Measurements from ENCODE around the gene AHNAK2.

The AHNAK2 gene

GRCh38 chr14:105020815-105021655 lies 42.9 kb upstream of the AHNAK2 start, which contains the start of gene CDCA4:
CDCA4 (minus strand) TSS chr14:105021083; CDS start chr14:105011929, 9,154 bp downstream.
- peaks cover 44% of the 10 kb centered on the region for H3K79me2 ChIP-seq (ENCODE audit: insufficient read depth, low read length)
- no peaks in the 10 kb centered on the region for H3K9me3 ChIP-seq (ENCODE audit: low read length)
- 0 out of 2 replicates have a peak, but pooled peaks cover 6% of the 10 kb centered on the region for H3F3A ChIP-seq (ENCODE audit: insufficient read depth, low read length)
- H3K4me2 ChIP-seq (ENCODE audit: low read length): peak within 1 kb of the TSS; percentile 95
- peaks cover 63% of the 10 kb centered on the region for H3K4me1 ChIP-seq (ENCODE audit: insufficient read depth, low read length, severe bottlenecking)
- H3K9ac ChIP-seq (ENCODE audit: low read length): peak within 1 kb of the TSS; percentile 100
- H2AFZ ChIP-seq (ENCODE audit: low read length): no peak within 1 kb of the TSS
- H3K27ac ChIP-seq (ENCODE audit: low read depth, low read length, poor library complexity, severe bottlenecking): peak within 1 kb of the TSS; percentile 79
- no peaks in the 10 kb centered on the region for H3K9me2 ChIP-seq (ENCODE audit: low read depth, low read length)
- H3K27me3 ChIP-seq (ENCODE audit: insufficient read depth, low read length): no peaks in the 10 kb centered on the region
- no peaks in the 10 kb centered on the region for H4K20me1 ChIP-seq (ENCODE audit: insufficient read depth, low read length)
- H3K4me3 ChIP-seq (ENCODE audit: low read depth, low read length, poor library complexity, severe bottlenecking): peak within 1 kb of the TSS; percentile 99
- peaks cover 36% of the 10 kb centered on the region for H3K36me3 ChIP-seq (ENCODE audit: insufficient read depth, low read length)
- TF ChIP-seq EZH2 (IDR thresholded peaks at IDR 0.05; ENCODE audit: borderline replicate concordance, low read length) (no peak), CTCF (IDR thresholded peaks at IDR 0.05; ENCODE audit: low read length) (no peak)

- TF ChIP-seq EZH2 (IDR thresholded peaks at IDR 0.05; ENCODE audit: borderline replicate concordance, low read length) (no peak), CTCF (IDR thresholded peaks at IDR 0.05; ENCODE audit: low read length) (no peak)
- no peaks in the 10 kb centered on the region for H3K9me3 ChIP-seq (ENCODE audit: low read length)
- H3K4me3 ChIP-seq (ENCODE audit: low read depth, low read length, poor library complexity, severe bottlenecking): peak overlapping the region; percentile 99
- H4K20me1 ChIP-seq (ENCODE audit: insufficient read depth, low read length): no peaks in the 10 kb centered on the region
- peak overlapping the region; percentile 100 for H3K9ac ChIP-seq (ENCODE audit: low read length)
- H3K79me2 ChIP-seq (ENCODE audit: insufficient read depth, low read length): peaks cover 53% of the 10 kb centered on the region
- H3K27me3 ChIP-seq (ENCODE audit: insufficient read depth, low read length): no peaks in the 10 kb centered on the region
- H2AFZ ChIP-seq (ENCODE audit: low read length): no peak overlapping the region
- H3F3A ChIP-seq (ENCODE audit: insufficient read depth, low read length): 0 out of 2 replicates have a peak, but pooled peaks cover 6% of the 10 kb centered on the region
- peak overlapping the region; percentile 95 for H3K4me2 ChIP-seq (ENCODE audit: low read length)
- H3K27ac ChIP-seq (ENCODE audit: low read depth, low read length, poor library complexity, severe bottlenecking): peak overlapping the region; percentile 79
- peaks cover 40% of the 10 kb centered on the region for H3K36me3 ChIP-seq (ENCODE audit: insufficient read depth, low read length)
- H3K4me1 ChIP-seq (ENCODE audit: insufficient read depth, low read length, severe bottlenecking): peaks cover 71% of the 10 kb centered on the region
- no peaks in the 10 kb centered on the region for H3K9me2 ChIP-seq (ENCODE audit: low read depth, low read length)
These were observed 42.0 kb upstream of the AHNAK2 start for GRCh38 chr14:105019861-105020814.

GRCh38 chr14:105018414-105018813 lies 40.2 kb upstream of the AHNAK2 start:
- peaks cover 40% of the 10 kb centered on the region for H3K36me3 ChIP-seq (ENCODE audit: insufficient read depth, low read length)
- H3K27me3 ChIP-seq (ENCODE audit: insufficient read depth, low read length): no peaks in the 10 kb centered on the region
- H3K9me3 ChIP-seq (ENCODE audit: low read length): no peaks in the 10 kb centered on the region
- H3K27ac ChIP-seq (ENCODE audit: low read depth, low read length, poor library complexity, severe bottlenecking): peak overlapping the region; percentile 79
- H3K79me2 ChIP-seq (ENCODE audit: insufficient read depth, low read length): peaks cover 70% of the 10 kb centered on the region
- H2AFZ ChIP-seq (ENCODE audit: low read length): no peak overlapping the region
- H3F3A ChIP-seq (ENCODE audit: insufficient read depth, low read length): 0 out of 2 replicates have a peak, but pooled peaks cover 2% of the 10 kb centered on the region
- peaks cover 77% of the 10 kb centered on the region for H3K4me1 ChIP-seq (ENCODE audit: insufficient read depth, low read length, severe bottlenecking)
- no peaks in the 10 kb centered on the region for H4K20me1 ChIP-seq (ENCODE audit: insufficient read depth, low read length)
- peak overlapping the region; percentile 95 for H3K4me2 ChIP-seq (ENCODE audit: low read length)
- no peaks in the 10 kb centered on the region for H3K9me2 ChIP-seq (ENCODE audit: low read depth, low read length)
- TF ChIP-seq CTCF (IDR thresholded peaks at IDR 0.05; ENCODE audit: low read length) (no peak), EZH2 (IDR thresholded peaks at IDR 0.05; ENCODE audit: borderline replicate concordance, low read length) (no peak)
- H3K4me3 ChIP-seq (ENCODE audit: low read depth, low read length, poor library complexity, severe bottlenecking): peak overlapping the region; percentile 99
- H3K9ac ChIP-seq (ENCODE audit: low read length): peak overlapping the region; percentile 17; the same call in 1 of the 2 replicates
